Suprapubic skin (tissue), 3 donors: ENCODE measurements around the gene TENM3.
"Not testable (repeated sequence)": the region's sequence is repeated elsewhere in the genome, so short reads cannot be mapped to it uniquely, and the experiment has no call there.

Experiments
- POLR2AphosphoS5 ChIP-seq, 3 donors: sonication (generic); formaldehyde crosslinking; IDR thresholded peaks; one replicate each; pipeline ENCODE4 v1.6.1; 2017; ENCODE audit warnings: antibody characterized with exemption in 3 of 3
- TF ChIP-seq, protein P1 (sequence below), 2 donors: fragments of 200-600 bp in 1 of 2; fragments of 450-650 bp in 1 of 2; sonication (generic) in 1 of 2; IDR thresholded peaks; one replicate each; pipeline ENCODE4 v1.5.1; 2016 to 2019; ENCODE audit warnings: antibody characterized with exemption in 2 of 2, mild to moderate bottlenecking in 1 of 2, moderate library complexity in 1 of 2

DNA sequence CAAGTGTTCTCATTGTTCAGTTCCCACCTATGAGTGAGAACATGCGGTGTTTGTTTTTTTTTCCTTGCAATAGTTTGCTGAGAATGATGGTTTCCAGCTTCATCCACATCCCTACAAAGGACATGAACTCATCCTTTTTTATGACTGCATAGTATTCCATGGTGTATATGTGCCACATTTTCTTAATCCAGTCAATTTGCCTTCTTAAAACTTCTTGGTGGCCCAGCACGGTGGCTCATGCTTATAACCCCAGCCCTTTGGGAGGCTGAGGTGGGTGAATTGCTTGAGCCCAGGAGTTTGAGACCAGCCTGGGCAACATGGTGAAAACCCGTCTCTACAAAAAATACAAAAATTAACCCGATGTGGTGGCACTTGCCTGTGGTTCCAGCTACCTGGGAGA is 942 bp upstream of the TENM3 start:
- TF ChIP-seq POLR2AphosphoS5 (IDR thresholded peaks at IDR 0.05) = not testable (repeated sequence)
- TF ChIP-seq, protein P1, sequence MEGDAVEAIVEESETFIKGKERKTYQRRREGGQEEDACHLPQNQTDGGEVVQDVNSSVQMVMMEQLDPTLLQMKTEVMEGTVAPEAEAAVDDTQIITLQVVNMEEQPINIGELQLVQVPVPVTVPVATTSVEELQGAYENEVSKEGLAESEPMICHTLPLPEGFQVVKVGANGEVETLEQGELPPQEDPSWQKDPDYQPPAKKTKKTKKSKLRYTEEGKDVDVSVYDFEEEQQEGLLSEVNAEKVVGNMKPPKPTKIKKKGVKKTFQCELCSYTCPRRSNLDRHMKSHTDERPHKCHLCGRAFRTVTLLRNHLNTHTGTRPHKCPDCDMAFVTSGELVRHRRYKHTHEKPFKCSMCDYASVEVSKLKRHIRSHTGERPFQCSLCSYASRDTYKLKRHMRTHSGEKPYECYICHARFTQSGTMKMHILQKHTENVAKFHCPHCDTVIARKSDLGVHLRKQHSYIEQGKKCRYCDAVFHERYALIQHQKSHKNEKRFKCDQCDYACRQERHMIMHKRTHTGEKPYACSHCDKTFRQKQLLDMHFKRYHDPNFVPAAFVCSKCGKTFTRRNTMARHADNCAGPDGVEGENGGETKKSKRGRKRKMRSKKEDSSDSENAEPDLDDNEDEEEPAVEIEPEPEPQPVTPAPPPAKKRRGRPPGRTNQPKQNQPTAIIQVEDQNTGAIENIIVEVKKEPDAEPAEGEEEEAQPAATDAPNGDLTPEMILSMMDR (IDR thresholded peaks at IDR 0.05) = not testable (repeated sequence)
